ENCODE results near the gene SCRN1.

Gene SCRN1

DNA sequence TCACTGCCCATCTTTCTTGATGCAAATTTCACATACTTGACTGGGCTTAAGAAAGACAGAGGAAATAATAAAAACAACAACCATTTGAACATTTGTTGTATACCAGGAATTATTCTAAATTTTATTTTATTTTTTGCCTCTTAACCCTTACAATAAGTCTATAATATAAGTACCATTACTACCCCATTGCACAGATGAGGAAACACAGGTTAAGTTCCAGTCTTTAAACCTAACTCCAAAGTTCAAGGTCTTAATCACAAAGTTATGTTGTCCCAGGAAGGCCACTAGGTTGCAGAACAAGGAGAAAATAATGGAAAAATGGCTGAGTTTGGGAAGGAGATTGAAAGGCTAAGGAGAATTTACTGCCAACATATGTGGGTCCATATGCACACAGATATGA is 33.4 kb upstream of the SCRN1 start:
- Histone ChIP-seq H3K4me2 (ENCODE audit: low read depth, low read length) (no peak overlapping the region), H3K9ac (ENCODE audit: low read length) (no peak overlapping the region), H3K79me2 (ENCODE audit: low read length) (peaks cover 41% of the 10 kb centered on the region), H3K9me2 (replicated peaks; ENCODE audit: insufficient read depth, low read length) (no peaks in the 10 kb centered on the region), H3K36me3 (replicated peaks; ENCODE audit: insufficient read depth, low read length) (no peaks in the 10 kb centered on the region), H3K9me3 (replicated peaks; ENCODE audit: insufficient read depth, low read length) (no peaks in the 10 kb centered on the region), H4K20me1 (ENCODE audit: insufficient read depth, low read length) (no peaks in the 10 kb centered on the region), H3F3A (ENCODE audit: insufficient read depth, low read length) (peaks cover 21% of the 10 kb centered on the region), H3K4me1 (ENCODE audit: low read length) (peaks cover 27% of the 10 kb centered on the region), H2AFZ (ENCODE audit: low read length) (no peak overlapping the region), H3K4me3 (ENCODE audit: low read length) (no peak overlapping the region), H3K27ac (ENCODE audit: low read length) (no peak overlapping the region), H3K27me3 (replicated peaks; ENCODE audit: insufficient read depth, low read length) (no peaks in the 10 kb centered on the region)
- DNase-seq: no peak
- TF ChIP-seq, protein P1, sequence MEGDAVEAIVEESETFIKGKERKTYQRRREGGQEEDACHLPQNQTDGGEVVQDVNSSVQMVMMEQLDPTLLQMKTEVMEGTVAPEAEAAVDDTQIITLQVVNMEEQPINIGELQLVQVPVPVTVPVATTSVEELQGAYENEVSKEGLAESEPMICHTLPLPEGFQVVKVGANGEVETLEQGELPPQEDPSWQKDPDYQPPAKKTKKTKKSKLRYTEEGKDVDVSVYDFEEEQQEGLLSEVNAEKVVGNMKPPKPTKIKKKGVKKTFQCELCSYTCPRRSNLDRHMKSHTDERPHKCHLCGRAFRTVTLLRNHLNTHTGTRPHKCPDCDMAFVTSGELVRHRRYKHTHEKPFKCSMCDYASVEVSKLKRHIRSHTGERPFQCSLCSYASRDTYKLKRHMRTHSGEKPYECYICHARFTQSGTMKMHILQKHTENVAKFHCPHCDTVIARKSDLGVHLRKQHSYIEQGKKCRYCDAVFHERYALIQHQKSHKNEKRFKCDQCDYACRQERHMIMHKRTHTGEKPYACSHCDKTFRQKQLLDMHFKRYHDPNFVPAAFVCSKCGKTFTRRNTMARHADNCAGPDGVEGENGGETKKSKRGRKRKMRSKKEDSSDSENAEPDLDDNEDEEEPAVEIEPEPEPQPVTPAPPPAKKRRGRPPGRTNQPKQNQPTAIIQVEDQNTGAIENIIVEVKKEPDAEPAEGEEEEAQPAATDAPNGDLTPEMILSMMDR (IDR thresholded peaks at IDR 0.05; ENCODE audit: low read length): no peak
- TF ChIP-seq EZH2 (optimal IDR thresholded peaks at IDR 0.05; ENCODE audit: low read depth, low read length) (no peak), EZH2phosphoT487 (IDR thresholded peaks at IDR 0.05; ENCODE audit: low read length) (no peak)

DNA sequence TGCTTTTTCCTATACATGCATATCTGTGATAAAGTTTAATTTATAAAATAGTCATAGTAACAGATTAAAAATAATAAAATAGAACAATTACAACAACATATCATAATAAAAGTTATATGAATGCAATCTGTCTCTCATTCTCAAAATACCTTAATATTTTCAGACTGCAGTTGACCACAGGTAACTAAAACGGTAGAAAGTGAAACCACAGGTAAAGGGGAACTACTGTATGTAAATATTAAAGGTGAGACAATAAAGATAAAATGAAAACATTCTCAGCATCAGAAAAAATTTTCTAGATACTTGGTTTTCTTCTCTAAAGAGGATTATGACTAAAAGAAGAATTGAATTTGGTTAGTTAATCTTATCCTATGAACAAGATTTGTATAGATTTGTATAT is 30.9 kb upstream of the SCRN1 start:
- peaks cover 10% of the 10 kb centered on the region for H3F3A ChIP-seq (ENCODE audit: insufficient read depth, low read length)
- H3K9ac ChIP-seq (ENCODE audit: low read length): no peak overlapping the region
- no peaks in the 10 kb centered on the region for H3K9me2 ChIP-seq (replicated peaks; ENCODE audit: insufficient read depth, low read length)
- H3K79me2 ChIP-seq (ENCODE audit: low read length): peaks cover 34% of the 10 kb centered on the region
- no peaks in the 10 kb centered on the region for H3K27me3 ChIP-seq (replicated peaks; ENCODE audit: insufficient read depth, low read length)
- H3K27ac ChIP-seq (ENCODE audit: low read length): peak overlapping the region; percentile 8; the same call in 1 of the 2 replicates
- H4K20me1 ChIP-seq (ENCODE audit: insufficient read depth, low read length): no peaks in the 10 kb centered on the region
- no peaks in the 10 kb centered on the region for H3K36me3 ChIP-seq (replicated peaks; ENCODE audit: insufficient read depth, low read length)
- H3K9me3 ChIP-seq (replicated peaks; ENCODE audit: insufficient read depth, low read length): no peaks in the 10 kb centered on the region
- no peak overlapping the region for H2AFZ ChIP-seq (ENCODE audit: low read length)
- peaks cover 27% of the 10 kb centered on the region for H3K4me1 ChIP-seq (ENCODE audit: low read length)
- DNase-seq: peak; percentile 74
- 0 out of 2 replicates have a peak overlapping the region, but pooled peaks have one; percentile 4 for H3K4me3 ChIP-seq (ENCODE audit: low read length)
- TF ChIP-seq, protein P1 (IDR thresholded peaks at IDR 0.05; ENCODE audit: low read length): no peak
- TF ChIP-seq EZH2phosphoT487 (IDR thresholded peaks at IDR 0.05; ENCODE audit: low read length): no peak
- no peak for TF ChIP-seq EZH2 (optimal IDR thresholded peaks at IDR 0.05; ENCODE audit: low read depth, low read length)
- peak overlapping the region; percentile 57 for H3K4me2 ChIP-seq (ENCODE audit: low read depth, low read length)

DNA sequence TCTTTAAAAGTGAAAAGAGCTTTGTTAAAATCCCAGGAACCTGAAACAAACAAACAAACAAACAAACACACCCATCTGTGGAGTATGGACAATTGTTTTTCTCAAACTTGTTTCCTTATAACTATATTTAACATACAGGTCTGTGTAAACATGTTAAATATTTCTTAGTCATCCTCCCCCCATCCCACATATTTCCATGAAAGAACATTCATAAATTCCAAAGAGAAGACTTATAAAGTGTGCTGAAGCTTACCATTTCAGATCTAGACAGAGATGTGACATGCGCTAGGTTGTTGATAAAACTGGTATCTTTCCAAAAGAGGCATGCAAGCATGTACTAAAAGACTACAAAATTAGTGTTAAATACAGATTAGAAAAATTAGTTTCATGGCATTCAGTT is 30.4 kb upstream of the SCRN1 start:
- H3K9ac ChIP-seq (ENCODE audit: low read length): no peak overlapping the region
- no peaks in the 10 kb centered on the region for H3K27me3 ChIP-seq (replicated peaks; ENCODE audit: insufficient read depth, low read length)
- H3K4me1 ChIP-seq (ENCODE audit: low read length): peaks cover 25% of the 10 kb centered on the region
- H3K79me2 ChIP-seq (ENCODE audit: low read length): peaks cover 29% of the 10 kb centered on the region
- no peak overlapping the region for H2AFZ ChIP-seq (ENCODE audit: low read length)
- no peak for DNase-seq
- no peak overlapping the region for H3K4me3 ChIP-seq (ENCODE audit: low read length)
- H3K9me3 ChIP-seq (replicated peaks; ENCODE audit: insufficient read depth, low read length): no peaks in the 10 kb centered on the region
- no peaks in the 10 kb centered on the region for H4K20me1 ChIP-seq (ENCODE audit: insufficient read depth, low read length)
- H3K27ac ChIP-seq (ENCODE audit: low read length): no peak overlapping the region
- peak overlapping the region; percentile 57; the same call in 1 of the 2 replicates for H3K4me2 ChIP-seq (ENCODE audit: low read depth, low read length)
- no peaks in the 10 kb centered on the region for H3K36me3 ChIP-seq (replicated peaks; ENCODE audit: insufficient read depth, low read length)
- no peaks in the 10 kb centered on the region for H3K9me2 ChIP-seq (replicated peaks; ENCODE audit: insufficient read depth, low read length)
- TF ChIP-seq, protein P1 (IDR thresholded peaks at IDR 0.05; ENCODE audit: low read length): no peak
- TF ChIP-seq EZH2phosphoT487 (IDR thresholded peaks at IDR 0.05; ENCODE audit: low read length): no peak
- no peak for TF ChIP-seq EZH2 (optimal IDR thresholded peaks at IDR 0.05; ENCODE audit: low read depth, low read length)
- H3F3A ChIP-seq (ENCODE audit: insufficient read depth, low read length): peaks cover 10% of the 10 kb centered on the region
